A673 (cell line): ENCODE results near the gene FLOT2. TPM values are rescaled to one million over a fixed set of nuclear protein-coding genes. Genes with fewer than 3 reads are reported as not detected.
"Not testable (repeated sequence)": the region's sequence is repeated elsewhere in the genome, so short reads cannot be mapped to it uniquely, and the experiment has no call there.

Source experiments
- BruUV-seq: library from RNA; stranded (reverse); fragments of 400-500 nt; replicated peaks from 2 replicates; lab custom pipeline; 2021; lab: Mats Ljungman, UMichigan
- CTCF ChIA-PET: fragments of 300-600 bp; sonication (Branson Sonifier 250); formaldehyde crosslinking; loops from one replicate; lab custom pipeline; 2022; ENCODE audit warnings: antibody characterized with exemption; lab: Charles Lee
- POLR2A ChIA-PET: fragments of 300-600 bp; sonication (Branson Sonifier 250); formaldehyde crosslinking; loops from one replicate; lab custom pipeline; 2022; ENCODE audit warnings: antibody characterized with exemption; ENCODE audit not compliant: low non-redundant PET; lab: Charles Lee
- DNase-seq: peaks from one replicate; pipeline ENCODE4 v3.0.0-alpha.2; 2015; ENCODE audit warnings: low spot score
- H3K27ac ChIP-seq: fragments of 200-600 bp; sonication (generic); 2 replicates; pipeline ENCODE4 v1.5.1; 2016; ENCODE audit warnings: mixed run types, low read depth, mild to moderate bottlenecking, mixed read lengths, antibody characterized with exemption, low read length; ENCODE audit not compliant: poor library complexity, severe bottlenecking
- H3K27me3 ChIP-seq: fragments of 200-600 bp; sonication (generic); replicated peaks from 2 replicates; pipeline ENCODE4 v1.6.1; 2017; ENCODE audit warnings: mixed run types, low read depth, mild to moderate bottlenecking, mixed read lengths, antibody characterized with exemption, low read length; ENCODE audit not compliant: insufficient read depth, poor library complexity
- H3K36me3 ChIP-seq: fragments of 200-600 bp; sonication (generic); 2 replicates; pipeline ENCODE4 v1.6.1; 2016; ENCODE audit warnings: mixed run types, mild to moderate bottlenecking, mixed read lengths, antibody characterized with exemption, low read length; ENCODE audit not compliant: insufficient read depth, poor library complexity, severe bottlenecking
- H3K4me1 ChIP-seq: fragments of 200-600 bp; sonication (generic); 2 replicates; pipeline ENCODE4 v1.6.1; 2017; ENCODE audit warnings: mixed run types, mild to moderate bottlenecking, mixed read lengths, antibody characterized with exemption, low read length; ENCODE audit not compliant: insufficient read depth, poor library complexity, severe bottlenecking
- H3K4me3 ChIP-seq: fragments of 200-600 bp; sonication (generic); 2 replicates; pipeline ENCODE4 v1.5.1; 2016; ENCODE audit warnings: low read depth, mixed run types, mild to moderate bottlenecking, mixed read lengths, low read length; ENCODE audit not compliant: poor library complexity, severe bottlenecking
- H3K9me3 ChIP-seq: fragments of 200-600 bp; sonication (generic); 2 replicates; pipeline ENCODE4 v1.6.1; 2016; ENCODE audit warnings: mixed run types, low read depth, mild to moderate bottlenecking, mixed read lengths, antibody characterized with exemption, low read length; ENCODE audit not compliant: poor library complexity, severe bottlenecking
- EZH2 ChIP-seq: fragments of 200-600 bp; sonication (generic); IDR thresholded peaks from 2 replicates; pipeline ENCODE4 v1.6.1; 2017; ENCODE audit warnings: borderline replicate concordance, low read depth, mild to moderate bottlenecking, mixed read lengths, antibody characterized with exemption, low read length; ENCODE audit not compliant: poor library complexity, severe bottlenecking
- intact Hi-C: fragments of 100-400 bp; cut with micrococcal nuclease; formaldehyde crosslinking; loops from one replicate; pipeline ENCODE4 v1.10.0; 2022; ENCODE audit not compliant: unreplicated experiment
- total RNA-seq: library from RNA; stranded (reverse); gene quantifications from 2 replicates; pipeline ENCODE4 v1.2.3, GENCODE V29; 2021
- TF ChIP-seq, protein P1 (sequence below): fragments of 300-800, 200-600 bp; sonication (generic); conservative IDR thresholded peaks from 2 replicates; pipeline ENCODE4 v1.5.1; 2017; ENCODE audit warnings: low read depth, mild to moderate bottlenecking, antibody characterized with exemption, low read length, moderate library complexity, mixed read lengths

Gene FLOT2
- total RNA-seq, 1 experiment from 2014 or later: 79.1 TPM

DNA sequence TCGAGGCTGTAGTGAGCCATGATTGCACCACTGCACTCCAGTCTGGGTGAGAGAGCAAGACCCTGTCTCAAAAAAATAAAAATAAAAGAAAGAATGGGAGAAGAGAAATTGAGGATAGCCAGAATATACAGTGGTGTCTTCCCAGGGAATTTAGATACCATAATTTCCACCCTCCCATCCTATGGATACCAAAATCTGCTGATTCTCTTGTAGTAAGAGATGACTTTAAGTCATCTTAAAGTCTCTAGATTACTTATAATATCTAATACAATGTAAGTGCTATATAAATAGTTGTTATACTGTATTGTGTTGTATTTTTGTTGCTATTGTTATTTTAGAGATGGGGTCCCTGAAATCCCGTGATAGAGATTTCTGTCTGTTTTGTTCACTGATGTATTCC, 44.2 kb downstream of the FLOT2 start:
- peaks cover 7% of the 10 kb centered on the region for H3K36me3 ChIP-seq
- no peaks in the 10 kb centered on the region for H3K27me3 ChIP-seq
- no peak overlapping the region for H3K27ac ChIP-seq
- H3K4me1 ChIP-seq: peaks cover 3% of the 10 kb centered on the region
- ChIA-PET POLR2A (no interaction called here), CTCF (no interaction called here)
- TF ChIP-seq, protein P1, sequence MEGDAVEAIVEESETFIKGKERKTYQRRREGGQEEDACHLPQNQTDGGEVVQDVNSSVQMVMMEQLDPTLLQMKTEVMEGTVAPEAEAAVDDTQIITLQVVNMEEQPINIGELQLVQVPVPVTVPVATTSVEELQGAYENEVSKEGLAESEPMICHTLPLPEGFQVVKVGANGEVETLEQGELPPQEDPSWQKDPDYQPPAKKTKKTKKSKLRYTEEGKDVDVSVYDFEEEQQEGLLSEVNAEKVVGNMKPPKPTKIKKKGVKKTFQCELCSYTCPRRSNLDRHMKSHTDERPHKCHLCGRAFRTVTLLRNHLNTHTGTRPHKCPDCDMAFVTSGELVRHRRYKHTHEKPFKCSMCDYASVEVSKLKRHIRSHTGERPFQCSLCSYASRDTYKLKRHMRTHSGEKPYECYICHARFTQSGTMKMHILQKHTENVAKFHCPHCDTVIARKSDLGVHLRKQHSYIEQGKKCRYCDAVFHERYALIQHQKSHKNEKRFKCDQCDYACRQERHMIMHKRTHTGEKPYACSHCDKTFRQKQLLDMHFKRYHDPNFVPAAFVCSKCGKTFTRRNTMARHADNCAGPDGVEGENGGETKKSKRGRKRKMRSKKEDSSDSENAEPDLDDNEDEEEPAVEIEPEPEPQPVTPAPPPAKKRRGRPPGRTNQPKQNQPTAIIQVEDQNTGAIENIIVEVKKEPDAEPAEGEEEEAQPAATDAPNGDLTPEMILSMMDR: no peak
- no peak for TF ChIP-seq EZH2
- no peak for DNase-seq
- H3K4me3 ChIP-seq: no peak overlapping the region
- intact Hi-C loops: loop anchor here (5.0 to 10.0 kb wide), 2 partner anchors 44 to 58 kb away; partner anchors contain the start of gene FLOT2
- no peaks in the 10 kb centered on the region for H3K9me3 ChIP-seq
- BruUV-seq: no TSS peak

DNA sequence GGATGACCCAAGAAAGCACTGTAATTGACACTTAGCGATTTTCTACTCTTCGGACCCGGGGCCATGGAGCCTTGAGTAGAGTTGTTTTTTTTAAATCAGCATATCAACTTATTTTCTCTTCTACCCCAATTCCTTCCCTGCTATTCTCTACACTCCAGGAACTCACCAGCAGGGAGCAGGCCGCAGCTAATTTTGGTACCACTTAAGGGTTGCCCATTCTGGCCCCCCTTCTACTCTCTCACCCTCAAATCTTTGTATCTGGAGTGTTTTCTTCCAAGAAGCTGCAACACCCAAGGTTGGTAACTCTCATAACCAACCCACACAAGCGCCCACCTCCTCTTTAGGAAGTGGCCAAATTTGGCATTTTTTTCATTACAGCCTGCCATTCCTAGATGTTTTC, 48.3 kb downstream of the FLOT2 start:
- H3K9me3 ChIP-seq: no peaks in the 10 kb centered on the region
- H3K27me3 ChIP-seq: no peaks in the 10 kb centered on the region
- no peak overlapping the region for H3K27ac ChIP-seq
- intact Hi-C loops: no loop called here
- H3K4me3 ChIP-seq: no peak overlapping the region
- ChIA-PET CTCF (interaction anchor here (0.6 to 1.1 kb wide), 5 partner anchors 47 to 268 kb away, joined by 3 to 11 read pairs (median 4); partner anchors contain the start of gene DHRS13), POLR2A (no interaction called here)
- no TSS peak for BruUV-seq
- H3K36me3 ChIP-seq: no peaks in the 10 kb centered on the region
- DNase-seq: peak; percentile 63
- TF ChIP-seq, protein P1: peak; percentile 43
- no peak for TF ChIP-seq EZH2
- peaks cover under 1% of the 10 kb centered on the region for H3K4me1 ChIP-seq

DNA sequence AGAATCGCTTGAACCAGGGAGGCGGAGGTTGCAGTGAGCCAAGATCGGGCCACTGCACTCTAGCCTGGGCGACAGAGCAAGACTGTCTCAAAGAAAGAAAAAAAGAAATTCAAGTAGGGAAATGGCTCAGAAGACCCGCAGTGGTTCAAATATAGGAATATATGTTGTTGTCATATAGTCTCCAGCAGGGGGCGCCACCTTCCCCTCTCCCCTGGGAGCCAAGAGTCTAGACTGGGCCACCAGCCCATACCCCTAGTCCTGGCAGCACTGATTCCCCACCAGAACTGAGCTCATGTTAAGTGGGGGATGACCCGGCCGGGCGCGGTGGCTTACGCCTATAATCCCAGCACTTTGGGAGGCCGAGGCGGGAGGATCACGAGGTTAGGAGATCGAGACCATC, 48.9 kb downstream of the FLOT2 start:
- H3K9me3 ChIP-seq, POLR2A ChIA-PET, H3K36me3 ChIP-seq, H3K27ac ChIP-seq, H3K27me3 ChIP-seq, intact Hi-C loops, H3K4me1 ChIP-seq, BruUV-seq, H3K4me3 ChIP-seq: not testable (repeated sequence)
- DNase-seq: peak; percentile 56
- CTCF ChIA-PET: interaction anchor here (0.6 to 1.1 kb wide), 4 partner anchors 47 to 269 kb away, joined by 3 to 4 read pairs (median 4); partner anchors contain the start of gene DHRS13
- TF ChIP-seq, protein P1: peak; percentile 62

DNA sequence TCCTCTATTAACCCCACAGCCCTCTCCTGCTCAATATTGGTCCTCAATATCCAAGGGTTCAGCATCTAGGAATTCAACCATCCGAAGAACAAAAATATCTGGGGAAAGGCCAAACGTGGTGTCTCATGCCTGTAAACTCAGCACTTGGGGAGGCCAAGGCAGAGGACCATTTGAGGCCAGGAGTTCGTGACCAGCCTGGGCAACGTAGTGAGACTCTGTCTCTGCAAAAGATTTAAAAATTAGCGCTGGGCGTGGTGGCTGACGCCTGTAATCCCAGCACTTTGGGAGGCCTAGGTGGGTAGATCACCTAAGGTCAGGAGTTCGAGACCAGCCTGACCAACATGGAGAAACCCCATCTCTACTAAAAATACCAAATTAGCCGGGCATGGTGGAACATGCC, 50.8 kb downstream of the FLOT2 start:
- H3K27me3 ChIP-seq, H3K4me1 ChIP-seq, H3K36me3 ChIP-seq, POLR2A ChIA-PET, H3K4me3 ChIP-seq, H3K9me3 ChIP-seq, DNase-seq, intact Hi-C loops, BruUV-seq, H3K27ac ChIP-seq, CTCF ChIA-PET: not testable (repeated sequence)
